HG02759 (cell line): ENCODE results near the gene REEP3.
"Not testable (repeated sequence)": the region's sequence is repeated elsewhere in the genome, so short reads cannot be mapped to it uniquely, and the experiment has no call there.

Experiments
- ATAC-seq: cut with Tn5 transposase; IDR thresholded peaks from one replicate; pipeline ENCODE4 v1.9.1; 2021; ENCODE audit warnings: mild to moderate bottlenecking, moderate library complexity; ENCODE audit not compliant: unreplicated experiment

Gene REEP3

GRCh38 chr10:63628526-63629362, 107.5 kb downstream of the REEP3 start:
- ATAC-seq: peak; percentile 30

DNA sequence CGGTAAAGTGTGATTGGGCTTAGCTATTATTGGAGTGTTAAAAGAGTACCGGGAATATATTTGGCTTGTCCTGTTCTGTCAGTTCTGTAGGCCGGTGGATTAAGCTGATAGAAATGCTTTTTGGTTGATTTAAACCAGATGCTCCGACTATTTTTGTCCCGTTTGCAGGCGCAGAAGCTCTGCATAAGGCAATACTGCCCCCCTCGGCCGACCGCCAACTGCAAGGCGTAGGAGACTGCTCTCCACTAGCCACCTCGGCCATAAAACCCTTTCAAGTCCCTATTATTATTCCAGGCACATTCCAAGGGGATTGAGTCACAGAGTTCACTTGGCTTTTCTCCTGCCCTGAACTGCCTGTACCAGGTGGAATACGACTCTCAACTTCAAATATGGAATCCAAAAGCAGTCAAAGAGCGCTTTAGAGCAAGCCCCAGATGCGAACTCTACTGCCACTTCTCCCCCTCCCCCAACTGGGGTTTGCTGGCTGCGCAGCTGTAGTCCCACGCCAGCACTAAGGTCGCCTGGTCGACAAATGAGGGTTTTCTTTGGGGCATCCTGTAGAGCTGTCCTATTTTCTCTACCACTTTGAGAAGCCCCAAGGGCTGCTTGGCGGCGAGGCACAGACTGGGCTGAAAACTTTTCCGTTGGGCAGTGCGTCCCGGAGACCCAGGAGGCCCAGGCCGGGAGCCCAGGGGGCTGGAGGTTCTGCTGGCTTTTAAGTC, 108.3 kb downstream of the REEP3 start:
- peak; percentile 52 for ATAC-seq

DNA sequence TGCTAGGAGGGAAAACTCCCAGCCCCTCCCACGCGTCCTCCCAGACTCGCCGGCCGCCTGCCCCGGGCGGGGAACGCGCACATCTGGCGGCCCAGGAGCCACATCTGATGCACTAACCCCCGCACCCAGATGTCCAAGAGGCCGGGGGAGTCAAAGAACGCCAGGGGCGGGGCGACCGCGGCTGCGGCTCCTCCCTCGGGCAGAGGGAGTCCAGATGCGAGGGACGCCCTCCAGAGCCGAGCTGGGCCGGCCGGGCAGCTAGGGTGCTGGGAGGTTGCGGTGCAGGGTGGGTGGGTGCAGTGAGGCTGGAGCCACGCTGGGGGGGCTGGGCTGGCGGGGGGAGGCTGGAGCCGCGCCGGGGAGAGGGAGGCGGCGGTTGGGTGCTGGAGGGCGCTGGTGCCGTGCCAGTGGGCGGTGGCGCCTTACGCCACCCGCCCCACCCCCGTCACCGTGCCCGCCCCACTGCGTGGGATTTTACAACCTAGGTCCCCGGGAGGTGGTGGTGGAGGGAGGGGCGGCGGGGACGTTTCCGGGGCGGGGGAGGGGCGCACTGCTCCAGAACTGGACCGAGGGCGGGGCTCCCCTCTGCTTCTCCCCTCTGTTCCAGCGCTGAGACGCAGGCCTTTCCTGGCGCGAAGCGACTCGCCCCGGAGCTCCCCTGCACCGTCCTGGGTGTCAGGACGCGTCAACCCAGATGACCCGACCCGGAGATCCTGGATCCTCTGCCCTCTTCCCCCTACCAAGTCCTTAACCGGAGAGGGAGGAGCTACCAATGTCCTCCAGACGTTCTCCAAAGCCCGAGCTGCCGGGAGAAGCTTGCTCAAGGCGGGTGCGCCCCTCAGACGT, 109.1 kb downstream of the REEP3 start:
- ATAC-seq: peak; percentile 69

- no peak for ATAC-seq
These were observed 109.9 kb downstream of the REEP3 start for GRCh38 chr10:63630931-63631680.

DNA sequence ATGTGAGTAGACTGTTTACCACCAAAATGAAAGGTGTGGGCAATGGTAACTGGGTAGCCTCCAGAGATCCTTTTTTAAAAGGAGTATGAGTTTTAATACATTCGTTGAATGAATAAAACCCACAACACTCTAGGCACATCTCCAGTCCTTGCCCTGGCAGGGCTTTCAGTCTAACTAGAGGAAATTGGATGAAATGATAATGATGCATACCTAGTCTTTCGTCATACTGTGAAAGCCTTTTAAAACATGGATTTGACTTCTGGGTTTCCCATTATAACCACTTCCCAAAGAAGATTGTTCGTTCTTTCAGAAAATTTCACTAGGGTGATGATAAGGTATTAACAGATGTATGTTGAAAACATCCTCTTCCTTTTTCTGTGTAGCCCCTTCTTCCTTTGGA, 110.8 kb downstream of the REEP3 start:
- ATAC-seq: no peak

DNA sequence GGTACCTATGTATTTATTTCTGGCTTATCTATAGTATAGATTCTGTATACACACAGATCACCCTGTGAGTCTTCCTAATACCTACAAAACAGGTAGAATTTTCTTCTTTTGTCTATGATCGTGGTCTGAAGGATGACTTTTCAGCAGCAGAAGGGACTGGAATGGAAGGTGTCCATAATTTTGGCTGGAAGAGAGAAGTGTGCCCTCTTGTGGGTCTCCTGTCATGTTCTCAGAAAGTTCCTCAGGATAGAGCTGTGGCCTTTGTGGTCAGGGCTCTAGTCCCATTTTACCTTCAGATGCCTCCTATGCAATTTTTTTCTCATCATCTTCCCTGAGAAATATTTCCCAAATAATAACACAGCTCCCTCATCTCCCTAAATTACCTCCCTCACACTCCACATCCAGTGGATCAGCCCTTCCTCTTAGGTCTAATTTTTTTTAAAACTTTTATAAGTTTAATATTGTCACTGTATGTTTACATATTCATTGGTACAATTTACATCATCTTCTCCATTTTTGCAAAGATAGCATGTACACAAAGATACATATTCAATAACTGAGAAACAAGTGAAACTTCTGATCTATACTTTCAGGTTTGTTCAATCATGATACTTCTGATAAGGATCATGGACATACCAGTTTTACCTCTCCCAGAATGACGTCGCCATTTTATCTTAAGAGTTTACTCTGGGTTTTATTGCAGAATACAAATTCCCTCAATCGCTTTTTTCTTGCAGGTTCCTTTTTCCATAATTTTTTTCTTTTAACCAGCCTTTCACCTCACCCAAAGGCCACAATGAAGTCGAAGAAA, 112.7 kb downstream of the REEP3 start:
- no peak for ATAC-seq

- ATAC-seq: no peak
These were observed 113.4 kb downstream of the REEP3 start for GRCh38 chr10:63634488-63635065.

- peak; percentile 52 for ATAC-seq
These were observed 115.6 kb downstream of the REEP3 start for GRCh38 chr10:63636812-63637211.

DNA sequence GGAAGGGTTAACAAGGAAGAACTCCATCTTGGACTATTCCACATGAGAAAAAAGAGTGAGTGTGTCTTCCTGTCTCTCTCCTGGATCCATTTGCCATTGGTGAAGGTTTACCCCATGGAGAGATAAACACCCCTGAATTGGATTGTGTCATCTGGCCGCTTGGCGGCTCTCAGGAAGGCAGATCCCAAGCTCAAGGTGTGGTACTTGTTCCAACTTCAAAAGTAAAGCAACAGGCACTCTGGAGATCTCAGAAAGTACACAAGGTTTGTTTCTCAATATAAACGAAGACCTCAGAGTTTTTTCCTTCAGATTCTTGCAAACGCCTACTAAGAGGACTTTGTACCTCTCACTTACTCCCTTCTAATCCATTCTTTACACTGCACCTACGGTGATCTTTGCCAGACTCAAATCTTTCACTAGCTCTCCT, 116.7 kb downstream of the REEP3 start:
- no peak for ATAC-seq

GRCh38 chr10:63641366-63641765, 120.2 kb downstream of the REEP3 start:
- ATAC-seq: no peak

GRCh38 chr10:63641799-63642198, 120.6 kb downstream of the REEP3 start:
- ATAC-seq: no peak

DNA sequence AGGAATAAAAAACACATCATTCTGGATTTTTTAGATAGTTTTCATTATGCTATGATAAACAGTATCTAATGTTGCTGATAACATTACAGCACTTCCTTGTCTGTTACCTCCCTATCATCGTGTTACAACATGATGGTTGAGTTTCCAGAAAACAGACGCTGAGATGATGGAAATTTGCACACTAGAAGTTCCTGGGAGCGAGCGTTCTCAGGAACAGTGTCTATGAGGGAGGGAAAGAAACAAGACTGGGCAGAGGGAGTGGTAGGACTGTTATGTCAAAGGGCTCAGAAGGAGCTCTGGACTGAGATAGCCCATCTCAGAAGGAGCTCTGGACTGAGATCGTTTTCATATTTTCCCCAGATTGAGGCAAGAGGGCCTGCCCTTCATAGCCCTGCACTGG, 121.6 kb downstream of the REEP3 start:
- ATAC-seq: no peak

- ATAC-seq: no peak
These were observed 123.4 kb downstream of the REEP3 start for GRCh38 chr10:63644418-63645142.

DNA sequence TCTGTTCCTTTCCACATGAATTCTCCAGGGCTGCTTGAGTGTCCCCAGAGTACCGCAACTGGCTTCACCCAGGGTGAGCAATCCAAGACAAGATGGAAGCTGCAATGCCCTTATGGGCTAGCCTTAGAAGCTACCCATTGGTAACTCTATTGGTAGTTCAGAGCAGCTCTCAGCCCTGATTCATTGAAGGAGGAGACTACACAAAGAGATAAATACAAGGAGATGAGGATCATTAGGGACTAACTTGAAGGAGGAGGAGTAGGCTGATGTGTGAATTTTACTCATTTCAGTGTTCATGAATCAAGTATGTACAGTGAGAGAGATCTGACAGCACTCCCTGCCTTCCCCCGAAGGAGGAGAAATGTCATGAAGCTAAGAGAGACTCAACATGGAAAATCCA, 124.0 kb downstream of the REEP3 start:
- ATAC-seq: no peak

GRCh38 chr10:63646491-63646890, 125.3 kb downstream of the REEP3 start:
- no peak for ATAC-seq

- no peak for ATAC-seq
These were observed 130.7 kb downstream of the REEP3 start for GRCh38 chr10:63651864-63652263.

DNA sequence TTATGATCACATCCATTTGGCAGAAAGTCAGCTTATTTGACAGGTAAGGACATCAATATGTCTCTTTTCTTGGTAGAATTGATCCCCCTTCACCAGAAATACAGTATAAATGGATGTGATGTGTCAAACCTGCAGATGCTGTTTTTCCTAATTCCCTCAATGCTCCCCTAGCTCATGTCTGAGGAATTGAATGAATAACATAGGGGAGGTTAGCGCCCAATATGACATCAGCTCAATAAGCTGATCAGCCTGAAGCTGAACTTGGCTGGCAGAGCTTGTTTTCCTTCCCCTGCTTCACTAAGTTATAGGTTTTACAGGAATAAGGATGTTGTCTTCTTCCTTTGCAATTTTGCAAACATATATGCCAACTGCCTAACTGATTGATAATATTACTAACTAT, 132.5 kb downstream of the REEP3 start:
- ATAC-seq: no peak

GRCh38 chr10:63657761-63658160, 136.6 kb downstream of the REEP3 start:
- no peak for ATAC-seq

- not testable (repeated sequence) for ATAC-seq
These were observed 139.7 kb downstream of the REEP3 start for GRCh38 chr10:63660941-63661340.
